ENCODE results near the gene MCTP2.
"Not testable (repeated sequence)": the region's sequence is repeated elsewhere in the genome, so short reads cannot be mapped to it uniquely, and the experiment has no call there.

MCTP2 gene

GRCh38 chr15:94456226-94456625 is 224.9 kb downstream of the MCTP2 start:
- no peak for DNase-seq (ENCODE audit: low read depth)

GRCh38 chr15:94457661-94458060 is 226.3 kb downstream of the MCTP2 start:
- no peak for DNase-seq (ENCODE audit: low read depth)

- no peak for DNase-seq (ENCODE audit: low read depth)
Measured at GRCh38 chr15:94460624-94461023, 229.3 kb downstream of the MCTP2 start.

GRCh38 chr15:94467034-94467433 is 235.7 kb downstream of the MCTP2 start:
- no peak for DNase-seq (ENCODE audit: low read depth)

DNA sequence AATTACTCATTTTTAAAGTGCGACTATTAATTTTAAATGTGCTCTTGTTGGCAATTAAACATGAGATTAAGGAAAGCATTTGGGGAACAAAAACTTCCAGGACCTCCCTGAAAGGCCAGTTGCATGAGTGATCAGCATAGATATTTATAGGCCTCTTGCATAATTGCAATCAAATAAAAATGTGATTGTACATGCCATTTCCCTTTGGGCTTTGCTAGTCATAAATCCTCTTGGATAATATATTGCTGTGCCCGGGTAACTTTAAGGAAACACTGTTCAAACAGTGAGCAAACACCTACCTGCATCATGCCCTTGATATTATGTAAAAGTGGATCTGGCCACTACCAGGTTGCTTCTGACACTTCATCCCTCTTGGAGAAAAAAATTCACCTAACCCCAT is 239.1 kb downstream of the MCTP2 start:
- DNase-seq (ENCODE audit: low read depth) = no peak

- no peak for DNase-seq (ENCODE audit: low read depth)
Measured at GRCh38 chr15:94476686-94477085, 245.3 kb downstream of the MCTP2 start.

DNA sequence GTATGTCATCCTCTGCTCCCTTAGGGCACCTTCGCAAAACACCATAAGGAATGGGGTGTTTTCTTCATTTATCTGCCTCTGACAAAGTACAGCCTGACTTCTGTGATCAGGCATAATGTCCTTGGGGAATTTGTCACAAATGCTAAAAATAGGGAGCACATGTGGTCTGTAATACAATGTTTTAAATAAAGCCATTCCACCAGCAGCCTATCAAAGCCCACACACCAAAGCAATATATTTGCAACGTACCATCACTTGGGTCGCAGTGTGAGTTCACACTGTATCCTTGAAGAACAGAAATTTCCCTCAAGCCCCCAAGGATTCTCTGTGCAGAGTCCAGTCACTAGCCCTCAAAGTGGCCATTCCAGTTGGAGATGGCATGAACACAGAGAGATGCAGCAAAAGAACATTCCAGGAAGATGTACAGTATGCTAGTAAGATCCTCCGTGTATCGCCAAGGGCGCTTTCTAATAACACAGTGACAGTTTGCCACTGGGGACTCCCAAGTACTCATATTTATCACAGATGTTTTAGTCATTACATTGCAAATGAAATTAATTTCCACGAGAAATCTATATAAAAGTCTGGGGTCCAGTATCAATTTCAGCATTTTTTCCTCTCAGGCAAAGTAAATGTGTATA is 246.7 kb downstream of the MCTP2 start:
- no peak for DNase-seq (ENCODE audit: low read depth)

GRCh38 chr15:94478763-94479162 is 247.4 kb downstream of the MCTP2 start:
- DNase-seq (ENCODE audit: low read depth) = no peak

- no peak for DNase-seq (ENCODE audit: low read depth)
Measured at GRCh38 chr15:94480289-94480834, 249.0 kb downstream of the MCTP2 start.

DNA sequence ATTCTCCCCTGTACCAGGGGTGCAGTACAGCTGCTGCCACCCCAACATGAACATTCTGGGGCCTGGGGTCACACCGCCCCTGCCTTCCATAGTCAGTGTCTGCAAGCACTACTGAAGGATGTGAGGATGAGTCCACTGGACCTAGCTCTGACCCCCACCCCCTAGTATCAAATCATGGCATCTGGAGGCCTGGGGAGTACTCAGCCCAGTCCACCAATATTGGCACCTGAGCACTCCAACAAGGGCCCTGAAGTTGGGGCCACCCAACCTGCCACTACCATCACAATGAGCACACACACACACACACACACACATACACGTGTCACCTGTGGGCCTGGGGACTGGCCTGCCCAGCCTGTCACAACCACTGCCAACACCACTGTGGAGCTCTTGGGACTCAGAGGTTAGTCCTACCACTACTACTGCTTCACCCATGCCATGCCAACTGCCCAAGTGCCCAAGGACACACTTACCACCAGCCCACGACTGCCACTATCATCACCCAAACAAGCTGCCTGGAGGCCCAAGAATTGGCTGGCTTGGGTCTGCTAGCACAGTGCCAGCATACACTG is 253.9 kb downstream of the MCTP2 start:
- DNase-seq (ENCODE audit: low read depth) = no peak

GRCh38 chr15:94487635-94488034 is 256.3 kb downstream of the MCTP2 start:
- DNase-seq (ENCODE audit: low read depth) = no peak

DNA sequence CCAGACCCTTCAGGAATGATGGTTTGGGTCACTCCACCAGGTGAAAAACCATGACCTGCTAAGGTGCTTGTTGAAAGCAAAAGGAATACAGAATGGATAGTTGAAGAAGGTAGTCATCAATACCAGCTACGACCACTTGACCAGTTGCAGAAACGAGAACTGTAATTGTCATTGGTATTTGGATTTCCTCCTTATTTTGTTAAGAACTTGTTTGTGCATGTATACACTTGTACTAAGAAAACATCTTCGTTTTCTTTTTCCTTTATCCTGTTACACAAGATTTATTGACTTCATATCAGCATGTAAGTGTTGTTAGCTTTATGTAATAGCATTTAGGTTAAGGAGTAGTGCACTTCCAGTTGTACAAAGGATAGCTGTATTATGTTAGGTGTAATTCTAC is 261.8 kb downstream of the MCTP2 start:
- no peak for DNase-seq (ENCODE audit: low read depth)

DNA sequence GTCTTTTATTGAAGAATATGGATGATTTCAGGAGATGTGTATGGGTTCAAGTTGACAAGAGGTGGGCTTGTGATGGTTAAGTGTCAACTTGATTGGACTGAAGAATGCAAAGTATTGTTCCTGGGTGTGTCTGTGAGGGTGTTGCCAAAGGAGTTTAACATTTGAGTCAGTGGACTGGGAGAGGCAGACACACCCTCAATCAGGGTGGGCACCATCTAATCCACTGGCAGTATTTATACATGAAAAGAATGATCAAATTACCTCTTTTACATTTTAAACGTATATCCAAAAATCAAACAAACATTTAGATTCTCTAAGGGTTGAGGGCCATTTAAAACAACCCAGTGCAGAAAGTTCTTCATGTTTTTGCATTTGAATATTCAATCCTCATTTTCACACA is 262.2 kb downstream of the MCTP2 start:
- not testable (repeated sequence) for DNase-seq (ENCODE audit: low read depth)

DNA sequence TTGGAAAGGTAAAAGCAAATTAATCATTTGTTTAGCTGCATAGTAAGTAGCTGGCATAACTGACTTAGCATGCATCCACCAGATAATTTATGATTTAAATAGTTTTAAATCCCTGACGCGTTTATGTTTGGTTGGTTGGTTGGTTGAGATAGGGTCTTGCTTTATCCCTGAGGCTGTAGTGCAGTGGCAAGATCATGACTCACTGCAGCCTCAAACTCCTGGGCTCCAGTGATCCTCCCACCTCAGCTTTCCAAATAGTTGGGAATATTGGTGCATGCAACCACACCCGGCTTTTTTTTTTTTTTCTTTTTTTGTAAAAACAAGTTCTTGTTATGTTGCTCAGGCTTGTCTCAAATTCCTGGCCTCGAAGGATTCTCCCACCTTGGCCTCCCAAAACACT is 263.4 kb downstream of the MCTP2 start:
- no peak for DNase-seq (ENCODE audit: low read depth)

- no peak for DNase-seq (ENCODE audit: low read depth)
Measured at GRCh38 chr15:94503293-94503692, 271.9 kb downstream of the MCTP2 start.

- no peak for DNase-seq (ENCODE audit: low read depth)
Measured at GRCh38 chr15:94509259-94509658, 277.9 kb downstream of the MCTP2 start.

DNA sequence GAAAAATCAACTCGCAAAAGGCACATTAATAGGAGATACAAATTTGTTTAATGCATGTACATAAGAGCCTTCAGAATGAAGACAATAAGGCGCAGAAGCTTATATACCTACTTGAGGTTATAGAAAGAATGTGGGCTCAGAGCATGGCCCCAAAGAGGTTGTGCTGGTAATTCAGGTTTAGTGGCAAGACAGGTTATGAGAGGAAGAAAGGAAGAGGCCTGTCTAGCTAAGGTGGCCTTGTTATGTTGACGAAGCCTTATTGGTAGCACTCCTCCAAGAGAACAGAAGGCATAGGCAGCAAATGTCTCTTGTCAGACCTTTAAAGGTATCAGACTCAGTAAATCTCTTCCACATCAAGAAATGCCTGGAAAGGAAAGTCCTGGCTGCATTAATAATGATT is 290.8 kb downstream of the MCTP2 start:
- no peak for DNase-seq (ENCODE audit: low read depth)

DNA sequence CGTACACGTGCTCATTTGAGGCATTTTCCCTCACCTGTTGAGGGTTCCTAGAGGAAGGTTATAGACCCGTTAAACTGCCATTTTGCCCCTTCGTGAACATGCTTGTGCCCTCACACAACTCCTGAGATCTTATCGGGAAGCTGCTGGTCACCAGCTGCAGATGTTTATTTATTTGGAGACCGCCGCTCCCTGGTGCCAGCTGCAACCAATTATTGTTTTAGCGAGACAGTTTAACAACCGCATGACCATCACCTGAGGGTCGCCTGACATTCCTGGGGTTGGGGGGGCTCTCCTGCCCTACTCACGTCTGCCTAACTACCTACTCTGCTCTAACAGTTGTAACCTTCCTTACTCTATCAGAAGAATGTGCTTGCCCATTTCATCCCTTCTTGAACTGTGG is 292.5 kb downstream of the MCTP2 start:
- no peak for DNase-seq (ENCODE audit: low read depth)

DNA sequence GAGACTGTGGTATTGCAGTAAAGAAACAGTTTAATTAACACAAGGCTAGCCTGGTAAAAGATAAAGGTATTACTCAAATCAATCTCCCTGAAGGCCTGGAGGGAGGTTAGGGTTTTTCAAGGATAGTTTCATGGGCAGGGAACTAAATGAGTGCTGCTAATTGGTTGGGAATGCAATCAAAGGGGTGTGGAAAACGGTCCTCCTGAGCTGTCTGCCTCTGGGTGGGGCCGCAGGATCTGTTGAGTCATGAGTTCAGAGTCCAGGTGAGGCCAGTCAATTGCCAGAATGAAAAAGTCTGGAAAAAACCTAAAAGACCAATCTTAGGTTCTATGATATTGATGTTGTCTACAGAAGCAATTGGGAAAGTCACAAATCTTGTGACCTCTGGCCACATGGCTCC is 293.2 kb downstream of the MCTP2 start:
- no peak for DNase-seq (ENCODE audit: low read depth)

DNA sequence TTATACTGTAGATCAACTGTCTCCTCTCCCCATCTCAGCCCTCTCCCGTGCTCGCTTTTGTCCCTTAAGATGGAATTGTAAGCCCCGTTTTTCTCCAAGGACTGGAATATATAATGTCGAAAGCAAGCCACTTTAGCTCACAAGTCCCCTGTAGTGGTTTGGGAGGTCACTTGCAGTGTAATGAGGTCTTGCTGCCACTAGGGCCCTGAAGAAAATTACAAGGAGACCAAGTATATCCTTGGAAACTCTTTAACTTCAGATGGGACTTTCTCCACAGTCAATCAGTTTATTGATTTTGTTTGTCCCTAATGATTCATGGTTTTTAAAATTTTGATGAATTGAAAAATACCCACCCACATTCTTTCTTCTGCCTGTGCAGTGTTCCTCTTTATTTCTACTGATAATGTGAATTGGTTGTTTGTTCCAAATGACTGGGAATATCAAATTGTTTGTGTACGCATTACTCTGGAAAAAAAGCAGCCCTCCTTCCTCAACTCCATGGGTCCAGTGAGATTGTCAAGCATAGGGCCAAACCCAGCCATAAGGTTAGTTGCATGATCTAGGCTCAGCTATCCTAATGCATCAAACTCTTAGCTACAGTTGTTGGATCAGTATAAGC is 294.8 kb downstream of the MCTP2 start:
- no peak for DNase-seq (ENCODE audit: low read depth)

DNA sequence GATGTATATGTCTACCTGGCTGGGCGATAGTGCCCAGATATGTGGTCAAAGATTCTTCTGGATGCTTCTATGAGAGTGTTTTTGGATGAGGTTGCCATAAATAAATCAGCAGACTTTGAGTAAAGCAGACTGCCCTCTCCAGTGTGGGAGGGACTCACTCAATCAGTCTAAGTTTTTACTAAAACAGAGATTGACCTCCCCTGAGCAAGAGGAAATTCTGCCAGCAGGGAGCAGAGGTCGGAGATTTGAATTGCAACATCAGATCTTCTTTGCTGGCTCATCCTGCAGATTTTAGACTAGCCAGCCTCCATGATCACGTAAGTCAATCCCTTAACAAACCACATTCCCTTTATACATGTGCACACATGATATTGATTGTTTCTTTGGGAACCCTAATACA is 300.9 kb downstream of the MCTP2 start:
- DNase-seq (ENCODE audit: low read depth) = no peak
